Measurements from ENCODE around the gene CELF4.

Gene CELF4

GRCh38 chr18:37565101-37565976, at the start of gene CELF4:
TSS of gene CELF4 (minus strand) at chr18:37565798.
- DNase-seq (ENCODE audit: low spot score) = no peak

DNA sequence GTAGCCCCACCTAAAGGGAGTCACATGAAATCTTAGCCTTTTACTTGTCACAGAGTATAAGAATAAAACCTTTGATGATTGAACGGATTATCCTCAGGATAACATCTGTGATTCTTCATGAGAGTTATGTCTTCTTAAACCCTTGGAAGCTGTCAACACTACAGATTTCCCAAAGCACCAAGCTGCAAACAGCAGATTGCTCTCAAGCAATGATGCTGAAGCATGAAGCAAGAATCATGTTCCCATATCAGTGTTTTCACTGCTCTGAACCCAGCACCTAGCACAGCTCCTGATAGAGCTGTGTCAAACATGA, 47.6 kb upstream of the CELF4 start:
- DNase-seq (ENCODE audit: low spot score) = no peak

GRCh38 chr18:37612524-37613252, 47.1 kb upstream of the CELF4 start:
- DNase-seq (ENCODE audit: low spot score) = no peak

- no peak for DNase-seq (ENCODE audit: low spot score)
Observed at GRCh38 chr18:37611614-37612279, 46.1 kb upstream of the CELF4 start.

DNA sequence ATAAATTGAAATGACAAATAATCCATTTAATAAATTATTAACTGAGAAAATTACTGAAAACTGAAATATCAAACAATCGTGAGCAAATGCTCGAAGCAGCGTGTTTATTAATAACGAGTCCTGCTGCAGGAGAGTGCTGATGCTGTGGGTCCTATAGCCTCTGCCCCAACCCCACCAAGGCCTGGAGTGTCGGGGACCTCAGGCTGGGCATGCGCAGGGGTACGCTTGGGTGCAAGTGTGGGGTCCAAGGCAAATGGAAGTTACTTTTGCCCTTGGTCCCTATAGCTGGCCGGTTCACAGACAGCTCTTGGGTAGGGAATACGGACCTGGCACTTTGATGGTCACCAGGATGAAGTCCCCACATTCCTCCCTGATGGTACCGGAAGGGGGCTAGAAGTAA, 43.3 kb upstream of the CELF4 start:
- DNase-seq (ENCODE audit: low spot score) = no peak

DNA sequence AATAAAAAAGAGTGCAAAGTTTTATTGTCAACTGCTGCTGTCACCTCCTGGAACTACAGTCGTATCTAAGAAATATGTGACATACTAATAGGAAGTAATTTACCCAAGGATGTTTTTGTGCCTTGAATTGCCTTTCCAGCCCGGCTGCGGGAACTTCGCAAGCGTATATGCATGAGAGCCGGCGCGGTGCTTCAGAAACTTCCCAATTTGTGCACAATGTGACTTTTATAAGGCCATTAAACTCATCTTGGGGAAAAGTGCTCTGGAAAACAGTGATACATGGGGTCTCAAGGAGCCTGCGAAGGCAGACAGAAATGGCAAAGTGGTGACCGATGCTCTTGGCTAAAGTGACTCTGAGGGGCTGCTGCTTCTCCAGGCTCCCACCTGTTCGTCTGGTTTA, 41.7 kb upstream of the CELF4 start:
- no peak for DNase-seq (ENCODE audit: low spot score)

DNA sequence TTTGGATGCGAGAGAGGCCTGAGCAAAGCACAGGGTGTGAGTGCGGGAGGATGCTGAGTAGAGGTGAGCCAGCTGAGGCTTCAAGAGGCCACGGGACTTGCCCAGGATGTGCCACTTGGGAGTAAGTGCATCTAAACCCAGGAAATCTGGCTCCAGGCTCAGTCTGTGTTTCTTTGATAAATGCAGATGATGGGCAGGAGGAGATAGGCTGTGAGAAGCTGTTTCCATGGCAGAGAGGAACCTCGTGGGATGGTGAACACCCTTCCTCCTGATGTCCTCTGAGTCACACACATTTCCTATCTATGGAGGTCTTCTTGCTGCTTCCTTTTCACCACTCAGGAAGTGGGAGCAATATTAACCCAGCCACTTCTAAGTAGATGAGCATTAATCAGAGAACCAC, 38.4 kb upstream of the CELF4 start:
- DNase-seq (ENCODE audit: low spot score) = no peak

DNA sequence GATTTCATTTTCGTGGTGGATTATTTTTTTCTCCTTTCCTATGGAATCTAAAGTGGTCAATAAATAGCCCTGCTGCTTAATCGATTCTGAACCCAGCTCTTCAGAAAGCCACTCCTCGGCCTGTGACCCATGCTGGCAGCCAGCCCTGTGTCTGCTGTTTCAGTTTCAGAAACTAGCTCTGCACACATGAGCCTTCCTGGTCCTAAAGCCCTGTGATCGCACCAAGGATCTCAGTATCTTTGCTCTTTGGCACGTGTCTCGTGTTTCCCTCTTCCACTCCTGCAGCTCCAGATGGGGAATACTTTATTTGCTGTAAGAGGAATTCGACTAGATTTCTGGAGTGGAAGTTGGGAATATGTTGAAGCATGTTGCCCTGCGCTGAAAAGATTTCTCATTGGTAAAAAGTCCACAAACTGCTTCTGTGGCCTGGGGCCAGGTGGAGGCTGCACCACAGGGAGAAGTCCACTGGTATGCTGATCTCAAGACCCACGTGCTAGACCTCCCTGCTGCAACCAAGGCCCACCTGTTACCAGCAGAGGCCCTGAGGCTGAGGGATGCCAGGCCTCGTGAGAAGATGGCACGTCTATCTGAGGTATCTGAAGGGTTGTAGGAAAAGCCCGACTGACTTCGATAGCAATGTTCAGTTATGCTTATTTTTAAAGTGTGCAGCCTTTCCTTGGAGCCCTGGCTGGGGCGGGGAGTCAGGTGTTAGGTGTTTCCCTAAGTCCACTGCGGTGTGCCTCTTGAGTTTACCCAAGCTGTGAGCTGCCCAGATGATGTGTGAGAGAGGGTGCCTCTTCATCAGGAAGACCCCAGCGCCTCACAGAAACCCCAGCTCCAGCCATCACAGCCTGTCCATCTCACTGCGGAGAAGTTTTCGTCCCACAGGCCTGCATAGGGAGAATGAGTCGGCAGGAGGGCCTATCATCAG, 33.6 kb upstream of the CELF4 start:
- no peak for DNase-seq (ENCODE audit: low spot score)

- no peak for DNase-seq (ENCODE audit: low spot score)
Observed at GRCh38 chr18:37598396-37598795, 32.8 kb upstream of the CELF4 start.

- no peak for DNase-seq (ENCODE audit: low spot score)
Observed at GRCh38 chr18:37590346-37590745, 24.7 kb upstream of the CELF4 start.

- DNase-seq (ENCODE audit: low spot score) = no peak
Observed at GRCh38 chr18:37588289-37588688, 22.7 kb upstream of the CELF4 start.

DNA sequence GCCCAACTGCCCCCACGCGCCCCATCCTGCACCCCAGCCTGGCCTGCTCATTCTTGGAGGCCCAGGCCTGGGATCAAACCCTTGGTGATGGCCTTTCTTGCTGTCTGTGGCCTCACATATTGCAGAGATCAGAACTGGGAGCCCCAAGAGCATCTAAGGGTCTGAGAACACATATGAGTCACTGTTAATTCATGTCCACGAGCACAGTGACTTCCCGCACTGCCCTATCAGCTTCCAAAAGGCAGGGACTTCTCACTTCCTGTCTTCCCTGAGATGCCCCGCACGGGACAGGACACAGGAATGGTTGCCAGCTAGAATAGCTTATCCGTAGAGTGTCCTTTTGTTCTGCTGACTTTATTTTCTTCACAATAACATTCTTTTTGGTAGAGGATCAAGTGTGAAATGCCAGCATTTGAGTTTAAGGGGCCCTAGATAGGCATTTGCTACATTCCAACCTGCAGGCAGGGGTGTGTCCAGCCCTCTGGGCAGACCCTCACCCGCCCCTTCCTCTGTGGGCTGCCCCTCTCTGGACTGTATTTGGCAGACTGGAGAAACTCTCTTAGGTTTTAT, 21.1 kb upstream of the CELF4 start:
- DNase-seq (ENCODE audit: low spot score) = no peak

DNA sequence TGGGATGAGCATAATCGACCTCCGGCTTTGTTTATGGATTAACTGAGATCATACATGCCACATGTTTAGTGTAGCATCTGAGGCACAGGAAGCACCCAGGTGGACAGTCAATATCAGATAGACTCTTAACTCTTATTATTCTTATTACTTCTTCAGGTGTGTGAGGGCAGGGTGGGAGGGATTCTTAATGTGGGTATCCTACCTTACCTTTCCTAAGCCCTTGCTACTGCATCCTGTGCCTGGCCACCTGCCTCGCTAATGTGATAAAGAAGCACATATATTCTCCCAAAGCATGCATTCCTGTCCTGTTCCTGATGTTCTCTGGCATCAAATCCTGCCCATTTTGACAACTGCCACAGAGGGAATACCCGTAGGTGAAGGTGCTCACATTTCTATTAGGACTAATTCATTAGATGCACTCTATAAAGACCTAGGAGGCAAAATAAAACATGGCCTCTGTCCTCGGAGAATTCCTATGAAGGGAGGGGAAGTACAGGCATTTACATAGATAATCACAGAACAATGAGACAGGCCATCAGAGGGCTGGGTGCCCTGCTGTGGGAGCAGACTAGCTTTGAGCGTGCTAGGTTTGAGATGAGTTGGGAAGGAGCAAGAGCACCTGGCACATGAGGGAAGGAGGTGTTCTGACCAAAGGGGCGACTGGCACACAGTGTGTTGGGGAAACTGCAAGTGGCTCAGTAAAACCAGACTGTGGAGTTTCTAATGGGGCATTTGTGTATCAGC, 19.5 kb upstream of the CELF4 start:
- no peak for DNase-seq (ENCODE audit: low spot score)

GRCh38 chr18:37584217-37584616, 18.6 kb upstream of the CELF4 start:
- DNase-seq (ENCODE audit: low spot score) = no peak

DNA sequence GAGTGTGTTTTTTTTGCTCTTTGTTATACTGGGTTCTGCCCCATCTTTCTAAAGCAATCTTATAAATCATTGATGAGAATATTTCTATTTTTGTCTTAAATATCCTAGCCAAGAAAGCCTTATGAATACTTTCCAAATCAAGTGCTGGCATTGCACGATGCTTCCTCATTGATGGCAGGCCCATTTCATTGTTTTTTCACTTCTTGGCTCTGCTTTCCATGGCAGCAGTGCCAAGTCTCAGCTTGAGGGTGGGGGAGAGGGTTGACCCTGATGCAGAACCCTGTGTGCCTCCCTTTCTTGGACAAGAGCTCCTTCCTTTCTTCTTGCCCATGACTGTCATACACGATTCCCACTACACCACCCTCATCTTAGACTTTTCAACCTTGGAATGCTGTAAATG, 16.7 kb upstream of the CELF4 start:
- no peak for DNase-seq (ENCODE audit: low spot score)

DNA sequence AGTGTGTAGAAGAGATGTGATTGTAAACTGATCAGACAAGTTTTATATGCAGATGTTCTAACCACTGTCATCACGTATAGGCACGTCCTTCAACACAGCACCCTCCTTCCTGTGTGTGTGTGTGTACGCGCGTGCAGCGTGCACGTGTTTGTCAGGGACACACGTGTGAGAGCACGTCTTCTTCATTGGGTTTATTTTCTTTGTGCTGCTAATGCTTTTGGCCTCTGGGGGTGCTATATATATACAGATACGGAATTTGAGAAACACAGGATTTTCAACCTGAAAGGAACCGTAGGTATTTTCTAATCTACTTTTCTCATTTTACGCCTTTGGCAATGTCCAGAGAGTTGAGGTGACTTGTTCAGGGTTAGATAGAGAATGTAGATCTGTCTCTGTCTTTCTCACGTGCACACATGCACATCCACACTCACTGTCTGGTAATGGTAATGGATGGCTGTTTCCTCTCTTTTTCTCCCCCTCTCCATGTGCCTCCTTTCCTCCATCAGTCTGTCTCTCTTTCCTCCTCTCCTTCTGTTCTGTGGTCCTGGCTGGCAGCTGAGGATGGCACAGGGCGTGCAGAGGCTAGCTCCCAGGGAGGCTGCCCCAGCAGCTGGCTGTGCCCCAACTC, 13.4 kb upstream of the CELF4 start:
- DNase-seq (ENCODE audit: low spot score) = no peak

DNA sequence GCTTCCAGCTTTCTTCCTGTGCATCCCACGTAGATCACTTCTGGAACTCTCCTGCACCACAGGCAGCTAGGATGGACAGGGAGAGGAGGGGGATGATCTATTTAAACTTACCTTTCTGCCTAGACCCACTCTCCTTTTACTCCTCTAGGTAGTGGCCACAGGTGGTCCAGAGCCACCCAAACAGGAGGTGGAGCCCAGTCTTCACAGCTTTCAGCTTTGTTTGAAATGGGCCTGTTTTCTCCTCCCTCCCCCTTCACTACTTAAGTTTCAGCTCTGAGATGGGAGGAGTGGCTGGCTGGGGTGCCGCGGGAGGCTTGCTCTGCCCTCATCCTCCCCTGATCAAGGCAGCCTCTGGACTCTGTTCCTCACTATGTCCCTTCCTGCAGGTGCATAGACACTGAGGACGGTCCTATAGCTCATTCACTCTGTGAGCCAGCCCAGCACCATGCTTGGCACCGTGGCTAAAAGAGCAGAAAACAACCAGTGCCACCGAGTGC, 12.6 kb upstream of the CELF4 start:
- DNase-seq (ENCODE audit: low spot score) = no peak

DNA sequence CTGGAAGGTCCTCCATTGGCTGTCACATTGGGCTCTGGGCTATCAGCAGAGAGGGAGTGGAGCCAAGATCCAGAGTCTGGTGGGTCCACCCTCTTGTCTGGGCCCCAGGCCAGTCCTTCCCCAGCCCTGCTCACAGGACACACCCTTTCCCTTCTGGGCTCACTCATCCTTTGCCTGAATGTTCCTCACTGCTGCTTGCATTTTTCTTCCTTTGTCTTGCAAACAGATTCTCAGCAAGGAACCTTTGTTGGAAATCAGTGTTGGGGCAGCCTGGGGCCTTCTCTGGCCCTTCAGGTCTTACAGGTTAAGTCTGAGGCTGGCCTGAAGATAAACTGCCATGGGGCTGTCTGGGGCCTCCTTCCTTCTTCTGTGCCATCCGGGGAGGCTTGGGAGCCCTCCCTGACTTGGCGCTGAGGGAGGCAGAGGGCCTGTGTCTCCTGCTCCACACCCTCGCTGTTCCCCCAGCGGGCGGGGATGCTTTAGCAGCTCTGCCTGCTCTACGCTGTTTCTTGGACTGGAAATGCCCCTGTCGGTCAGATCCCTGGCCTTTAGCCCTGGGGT, 11.5 kb upstream of the CELF4 start:
- no peak for DNase-seq (ENCODE audit: low spot score)

DNA sequence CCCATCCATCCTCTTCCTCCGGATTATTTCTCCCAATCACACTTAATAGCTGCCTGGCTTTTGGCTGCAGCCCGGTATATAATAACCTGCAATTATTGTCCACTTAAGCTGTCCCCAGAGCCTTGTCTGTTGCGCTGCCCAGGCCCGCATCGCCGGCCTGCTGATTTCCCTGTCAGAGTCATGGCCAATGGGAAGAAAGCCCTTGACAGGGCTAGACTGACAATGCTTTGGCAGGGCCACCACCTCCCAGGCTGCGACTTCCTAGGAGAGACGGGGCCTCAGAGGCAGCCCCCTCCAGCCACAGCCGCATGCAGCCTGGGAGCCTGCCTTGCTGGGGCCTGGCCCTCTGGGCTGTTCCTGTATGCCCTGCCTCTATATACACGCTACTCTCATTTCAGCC, 10.0 kb upstream of the CELF4 start:
- no peak for DNase-seq (ENCODE audit: low spot score)

- DNase-seq (ENCODE audit: low spot score) = no peak
Observed at GRCh38 chr18:37574113-37574512, 8.5 kb upstream of the CELF4 start.
